HTERT RPE-1 (cell line): ENCODE results near the gene SNAPC1.

ENCODE experiments used
- in situ Hi-C: fragments of 300-500 bp; cut with MboI; formaldehyde crosslinking; loops from 4 replicates; pipeline ENCODE4 v1.14.3; 2020; ENCODE audit warnings: low sequenced_read_pairs

The SNAPC1 gene

DNA sequence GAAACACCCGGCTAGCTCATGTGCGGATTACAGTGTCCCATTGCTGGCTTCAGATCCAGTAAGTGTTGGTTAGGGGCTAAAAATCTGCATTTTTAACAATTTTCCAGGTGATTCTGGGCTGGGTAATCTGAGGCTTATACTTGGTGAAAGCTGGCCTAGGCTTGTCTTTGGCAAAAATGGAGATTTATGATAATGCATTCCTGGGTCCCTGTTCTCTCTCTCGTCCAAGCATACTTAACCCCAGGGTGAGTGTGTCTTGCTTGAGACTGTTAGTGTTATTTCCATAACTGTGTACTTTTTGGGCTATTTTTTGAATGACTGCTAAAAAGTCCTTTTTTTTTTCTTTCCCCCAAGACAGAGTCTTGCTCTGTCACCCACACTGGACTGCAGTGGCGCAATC, 43.2 kb downstream of the SNAPC1 start:
- in situ Hi-C loops, result no loop called here

DNA sequence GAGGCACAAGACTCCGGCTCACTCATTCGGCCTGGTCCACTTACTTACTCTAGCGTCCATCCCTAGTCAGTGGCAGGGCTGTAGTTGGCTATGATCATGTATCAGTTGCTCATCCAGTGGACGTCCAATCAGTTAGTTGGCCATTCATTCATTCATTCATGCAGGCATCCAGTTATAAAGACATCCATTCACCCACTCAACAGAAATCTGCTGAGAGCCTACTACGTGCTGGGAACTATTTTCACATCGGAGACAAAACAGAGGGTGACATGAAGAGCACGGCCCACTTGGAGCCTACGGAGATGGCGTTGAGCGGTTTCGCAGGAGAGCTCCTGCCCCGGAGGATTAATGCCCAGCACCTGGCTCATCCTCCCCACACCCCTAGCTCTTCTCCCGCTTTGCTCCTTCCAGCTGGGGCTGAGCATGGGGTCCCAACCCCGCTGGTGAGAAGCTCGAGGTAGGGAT, 49.7 kb downstream of the SNAPC1 start:
- in situ Hi-C loops, result no loop called here

- in situ Hi-C loops, result no loop called here
Measured at GRCh38 chr14:61812347-61813095, 50.3 kb downstream of the SNAPC1 start, which contains the start of gene SYT16. TSS of gene SYT16 (plus strand) at chr14:61812703.

- in situ Hi-C loops, result no loop called here
Measured at GRCh38 chr14:61813096-61813606, 50.9 kb downstream of the SNAPC1 start.

DNA sequence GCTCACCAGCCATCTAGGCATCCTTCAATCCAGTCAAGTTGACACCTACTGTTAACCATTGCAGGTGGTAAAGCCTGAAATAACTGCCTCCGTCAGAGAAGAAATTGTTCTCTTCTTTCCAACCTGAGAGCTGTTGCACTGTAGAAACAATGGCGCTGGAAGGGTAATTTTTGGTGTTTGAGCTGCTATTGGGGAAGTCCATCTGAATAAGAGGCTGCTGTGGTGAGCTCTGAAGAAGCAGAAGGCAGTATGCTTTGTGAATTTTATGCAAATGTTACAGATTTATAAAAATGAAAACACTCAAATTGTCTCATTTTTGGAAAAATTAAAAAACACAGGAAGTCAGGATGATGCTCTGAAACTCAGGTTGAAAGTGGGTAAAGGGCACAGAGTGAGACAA, 60.2 kb downstream of the SNAPC1 start:
- in situ Hi-C loops, result no loop called here

DNA sequence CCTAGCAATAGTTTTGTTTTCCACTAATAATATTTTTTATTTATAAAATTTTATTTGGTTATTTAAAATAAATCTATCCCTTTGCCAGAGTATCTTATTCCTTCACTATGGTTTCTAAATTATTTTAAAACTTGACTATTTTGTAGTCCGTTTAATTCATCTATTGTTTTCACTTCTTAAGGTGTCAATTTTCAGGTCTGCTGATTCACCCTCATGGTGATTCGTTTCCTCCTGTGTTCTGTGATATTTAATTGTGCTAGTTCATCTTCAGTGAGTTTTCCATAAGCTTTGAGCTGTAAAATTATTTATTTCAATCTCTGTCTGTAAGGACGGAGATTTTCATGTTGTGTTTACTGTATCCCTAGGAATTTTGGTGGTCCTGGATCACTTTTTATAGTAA, 70.6 kb downstream of the SNAPC1 start:
- in situ Hi-C loops, result no loop called here

- in situ Hi-C loops, result no loop called here
Measured at GRCh38 chr14:61836184-61836583, 74.0 kb downstream of the SNAPC1 start.

GRCh38 chr14:61836807-61837206, 74.6 kb downstream of the SNAPC1 start:
- in situ Hi-C loops, result no loop called here

- in situ Hi-C loops, result no loop called here
Measured at GRCh38 chr14:61837336-61838229, 75.4 kb downstream of the SNAPC1 start.

DNA sequence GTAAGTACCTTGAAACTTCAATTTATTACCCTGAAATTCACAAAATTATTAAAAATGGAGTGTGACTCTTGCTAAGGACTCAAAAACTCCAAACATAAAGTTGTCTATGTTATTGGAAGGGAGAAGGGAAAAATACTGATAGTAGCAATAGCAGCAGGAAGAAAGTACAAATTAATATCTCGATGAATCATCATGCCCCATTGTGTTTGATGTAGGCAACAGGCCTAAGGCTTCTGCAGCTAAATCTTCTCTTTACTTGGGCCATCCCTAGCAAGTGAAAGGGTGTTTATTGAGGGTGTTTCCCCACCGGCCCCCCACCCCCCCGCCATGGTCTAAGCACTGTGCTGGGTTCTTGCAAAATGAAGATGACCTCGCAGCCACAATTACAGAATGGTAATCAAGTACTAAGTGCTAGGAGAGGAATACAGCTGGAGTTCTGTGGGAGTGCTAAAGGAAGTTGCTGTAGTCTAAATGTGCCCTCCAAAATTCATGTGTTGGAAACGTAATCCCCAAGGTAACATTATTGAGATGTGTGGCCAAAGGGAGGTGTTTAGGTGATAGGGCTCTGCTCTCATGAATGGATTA, 76.5 kb downstream of the SNAPC1 start:
- in situ Hi-C loops, result no loop called here

DNA sequence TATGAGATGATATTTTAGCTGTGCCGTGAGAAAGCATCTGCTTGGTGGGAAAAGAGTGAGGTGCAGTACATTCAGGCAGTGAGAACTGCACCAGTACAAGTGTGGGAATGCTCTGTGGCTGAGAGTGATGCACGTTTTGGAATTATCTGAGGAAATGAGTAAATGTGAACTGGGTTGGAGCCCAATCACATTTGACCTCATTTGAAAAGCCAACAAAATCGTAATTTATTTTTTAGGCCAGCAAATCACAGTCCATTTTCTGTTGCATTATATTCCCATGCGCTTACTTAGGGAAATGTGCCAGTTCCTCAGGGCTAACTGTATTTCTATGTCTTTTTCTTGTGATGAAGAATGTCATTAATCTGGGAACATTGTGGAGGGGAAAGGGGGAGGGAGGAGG, 77.3 kb downstream of the SNAPC1 start:
- in situ Hi-C loops, result no loop called here

- in situ Hi-C loops, result no loop called here
Measured at GRCh38 chr14:61841145-61841544, 78.9 kb downstream of the SNAPC1 start.
